Stomach smooth muscle (tissue), 2 donors: ENCODE data around the gene DEPDC1B.

Source experiments
- H3K27ac ChIP-seq: one replicate; pipeline ENCODE4 v1.7.0; 2013; ENCODE audit warnings: mild to moderate bottlenecking, low read length, inconsistent platforms
- H3K27me3 ChIP-seq, 2 donors: one replicate each; pipeline ENCODE4 v1.7.0; 2013; ENCODE audit warnings: low read length in 2 of 2; ENCODE audit not compliant: insufficient read depth in 2 of 2, control insufficient read depth in 1 of 2
- H3K36me3 ChIP-seq, 2 donors: one replicate each; pipeline ENCODE4 v1.7.0; 2013; ENCODE audit warnings: low read length in 2 of 2; ENCODE audit not compliant: control insufficient read depth in 2 of 2, insufficient read depth in 2 of 2
- H3K4me1 ChIP-seq: one replicate; pipeline ENCODE4 v1.7.0; 2013; ENCODE audit warnings: low read length; ENCODE audit not compliant: control insufficient read depth, insufficient read depth
- H3K4me3 ChIP-seq, 2 donors: one replicate each; pipeline ENCODE4 v1.7.0; 2013; ENCODE audit warnings: low read length in 2 of 2
- H3K9ac ChIP-seq, 2 donors: one replicate each; pipeline ENCODE4 v1.7.0; 2013; ENCODE audit warnings: low read length in 2 of 2, mild to moderate bottlenecking in 1 of 2
- H3K9me3 ChIP-seq, 2 donors: one replicate each; pipeline ENCODE4 v1.7.0; 2013; ENCODE audit warnings: low read length in 2 of 2; ENCODE audit not compliant: control insufficient read depth in 2 of 2
- donor health status: healthy.
- donor health status: Pancreatic carcinoma.

The DEPDC1B gene

GRCh38 chr5:60674251-60675069 is 25.5 kb downstream of the DEPDC1B start:
- Histone ChIP-seq H3K4me1 (no peaks in the 10 kb centered on the region), H3K9ac (no peak overlapping the region), H3K9me3 (no peaks in the 10 kb centered on the region), H3K27ac (no peak overlapping the region), H3K27me3 (no peaks in the 10 kb centered on the region), H3K4me3 (no peak overlapping the region), H3K36me3 (no peaks in the 10 kb centered on the region)

- Histone ChIP-seq H3K9ac (no peak overlapping the region), H3K4me1 (no peaks in the 10 kb centered on the region), H3K27me3 (no peaks in the 10 kb centered on the region), H3K27ac (no peak overlapping the region), H3K4me3 (no peak overlapping the region), H3K9me3 (no peaks in the 10 kb centered on the region), H3K36me3 (no peaks in the 10 kb centered on the region)
Observed at GRCh38 chr5:60673334-60673733, 26.6 kb downstream of the DEPDC1B start.

GRCh38 chr5:60672693-60673264 is 27.2 kb downstream of the DEPDC1B start:
- no peak overlapping the region for H3K9ac ChIP-seq
- no peak overlapping the region for H3K27ac ChIP-seq
- H3K4me3 ChIP-seq = no peak overlapping the region
- H3K27me3 ChIP-seq = no peaks in the 10 kb centered on the region
- no peaks in the 10 kb centered on the region for H3K36me3 ChIP-seq
- no peaks in the 10 kb centered on the region for H3K9me3 ChIP-seq
- no peaks in the 10 kb centered on the region for H3K4me1 ChIP-seq

- Histone ChIP-seq H3K4me3 (no peak overlapping the region), H3K36me3 (no peaks in the 10 kb centered on the region), H3K27me3 (no peaks in the 10 kb centered on the region), H3K4me1 (no peaks in the 10 kb centered on the region), H3K9ac (no peak overlapping the region), H3K27ac (no peak overlapping the region), H3K9me3 (no peaks in the 10 kb centered on the region)
Observed at GRCh38 chr5:60671899-60672692, 27.9 kb downstream of the DEPDC1B start.

- Histone ChIP-seq H3K9ac (no peak overlapping the region), H3K4me3 (no peak overlapping the region), H3K9me3 (no peaks in the 10 kb centered on the region), H3K36me3 (no peaks in the 10 kb centered on the region), H3K4me1 (no peaks in the 10 kb centered on the region), H3K27me3 (no peaks in the 10 kb centered on the region), H3K27ac (no peak overlapping the region)
Observed at GRCh38 chr5:60670749-60671148, 29.2 kb downstream of the DEPDC1B start.

GRCh38 chr5:60668686-60669304 is 31.2 kb downstream of the DEPDC1B start:
- H3K9ac ChIP-seq = no peak overlapping the region
- H3K27ac ChIP-seq = no peak overlapping the region
- H3K4me3 ChIP-seq = no peak overlapping the region
- no peaks in the 10 kb centered on the region for H3K36me3 ChIP-seq
- no peaks in the 10 kb centered on the region for H3K9me3 ChIP-seq
- H3K27me3 ChIP-seq = no peaks in the 10 kb centered on the region
- H3K4me1 ChIP-seq = no peaks in the 10 kb centered on the region

GRCh38 chr5:60651872-60652620 is 47.9 kb downstream of the DEPDC1B start:
- Histone ChIP-seq H3K4me1 (no peaks in the 10 kb centered on the region), H3K27ac (no peak overlapping the region), H3K27me3 (no peaks in the 10 kb centered on the region), H3K9ac (no peak overlapping the region), H3K4me3 (no peak overlapping the region), H3K36me3 (no peaks in the 10 kb centered on the region), H3K9me3 (no peaks in the 10 kb centered on the region)

- H3K4me1 ChIP-seq = no peaks in the 10 kb centered on the region
- H3K27me3 ChIP-seq = no peaks in the 10 kb centered on the region
- no peak overlapping the region for H3K27ac ChIP-seq
- H3K9ac ChIP-seq = no peak overlapping the region
- H3K36me3 ChIP-seq = no peaks in the 10 kb centered on the region
- no peak overlapping the region for H3K4me3 ChIP-seq
- H3K9me3 ChIP-seq = no peaks in the 10 kb centered on the region
Observed at GRCh38 chr5:60649288-60649917, 50.6 kb downstream of the DEPDC1B start.

- Histone ChIP-seq H3K36me3 (no peaks in the 10 kb centered on the region), H3K4me1 (no peaks in the 10 kb centered on the region), H3K27ac (no peak overlapping the region), H3K9me3 (no peaks in the 10 kb centered on the region), H3K27me3 (no peaks in the 10 kb centered on the region), H3K4me3 (no peak overlapping the region), H3K9ac (no peak overlapping the region)
Observed at GRCh38 chr5:60648175-60648574, 51.8 kb downstream of the DEPDC1B start.

- Histone ChIP-seq H3K27me3 (no peaks in the 10 kb centered on the region), H3K4me1 (no peaks in the 10 kb centered on the region), H3K27ac (no peak overlapping the region), H3K4me3 (no peak overlapping the region), H3K36me3 (no peaks in the 10 kb centered on the region), H3K9ac (no peak overlapping the region), H3K9me3 (no peaks in the 10 kb centered on the region)
Observed at GRCh38 chr5:60640901-60641300, 59.1 kb downstream of the DEPDC1B start.
